H1 (cell line): ENCODE results near the gene GAMT. TPM values are rescaled to one million over a fixed set of nuclear protein-coding genes. Genes with fewer than 3 reads are reported as not detected.

Experiments used
- EP300 ChIP-seq, 2 experiments: IDR thresholded peaks; 1 replicate in 1 of 2; 2 replicates in 1 of 2; pipeline ENCODE4 v1.6.1; 2011 to 2012; ENCODE audit warnings: low read depth in 2 of 2, low read length in 2 of 2, mild to moderate bottlenecking in 2 of 2, borderline replicate concordance in 1 of 2, inconsistent platforms in 1 of 2, moderate library complexity in 1 of 2
- SRF ChIP-seq: IDR thresholded peaks from 2 replicates; pipeline ENCODE4 v1.6.1; 2011; ENCODE audit warnings: mild to moderate bottlenecking, low read depth, low read length, moderate library complexity
- USF2 ChIP-seq: IDR thresholded peaks from 2 replicates; pipeline ENCODE4 v1.6.1; 2011; ENCODE audit warnings: low read length, improper control_type of control experiment
- polyA plus RNA-seq, 7 experiments: library from polyadenylated mRNA; depleted of rRNA in 3 of 7; stranded (reverse) in 5 of 7; unstranded in 2 of 7; fragments of >200 nt in 5 of 7; fragments of 200-250 nt in 2 of 7; gene quantifications; 1 replicate in 5 of 7; 2 replicates in 1 of 7; 4 replicates in 1 of 7; pipeline versions ENCODE4 v1.2.1 to v1.2.3, GENCODE V29; 2011 to 2013; ENCODE audit warnings: missing spikeins in 2 of 7, mixed read lengths in 2 of 7
- total RNA-seq: library from RNA; stranded (reverse); fragmentation: NEBNext Ultra II Directional; extraction: Animal tissue kit (Norgen Biotek cat#: 25700); gene quantifications from 2 replicates; pipeline ENCODE4 v1.2.1, GENCODE V29; 2021
- TF ChIP-seq, protein P1 (sequence below): IDR thresholded peaks from 2 replicates; pipeline ENCODE4 v1.6.1; 2011; ENCODE audit warnings: low read depth, mild to moderate bottlenecking, low read length; ENCODE audit not compliant: insufficient read depth

GAMT gene
- total and polyA plus RNA-seq, 2 of the 8 experiments (the other 6 are each of a cell fraction or from before 2014, with no cell fraction given), result 17.2 to 35.6 TPM

- TF ChIP-seq, protein P1, sequence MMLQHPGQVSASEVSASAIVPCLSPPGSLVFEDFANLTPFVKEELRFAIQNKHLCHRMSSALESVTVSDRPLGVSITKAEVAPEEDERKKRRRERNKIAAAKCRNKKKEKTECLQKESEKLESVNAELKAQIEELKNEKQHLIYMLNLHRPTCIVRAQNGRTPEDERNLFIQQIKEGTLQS, result no peak
- TF ChIP-seq SRF (no peak), EP300 (IDR thresholded peaks at IDR 0.05; ENCODE audit: borderline replicate concordance in 1 of 2, low read depth in 2 of 2, low read length in 2 of 2) (no peak), USF2 (no peak)
Observed at GRCh38 chr19:1423436-1424191, 22.3 kb upstream of the GAMT start (continued).
